ELF-1 (cell line): Measurements from ENCODE around the gene PLCL2.
A peak's percentile ranks its signal among the peaks of the same experiment; 100 is the strongest.

Source experiments
- DNase-seq: peaks from one replicate; pipeline ENCODE4 v3.0.0-alpha.2; 2016; ENCODE audit warnings: low read depth, low spot score

The PLCL2 gene

DNA sequence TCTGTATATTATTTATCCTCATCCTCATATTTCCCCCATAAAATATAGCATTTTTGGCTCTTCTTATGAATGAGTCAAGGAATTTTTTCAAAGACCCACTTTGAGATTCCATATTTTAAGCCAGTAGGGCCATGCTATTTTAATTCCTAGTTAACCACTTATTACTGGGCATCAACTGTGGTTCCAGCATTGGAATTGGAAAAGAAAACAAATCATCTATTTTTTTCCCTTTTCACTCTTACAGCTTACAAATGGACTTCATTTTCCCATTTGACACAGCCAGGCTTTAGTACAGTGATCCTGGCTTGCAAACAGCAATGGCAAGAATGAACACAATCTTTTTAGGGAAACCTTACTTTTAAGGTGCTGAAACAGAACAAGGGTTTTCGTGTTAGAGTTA lies 19.4 kb upstream of the PLCL2 start:
- DNase-seq, result no peak

DNA sequence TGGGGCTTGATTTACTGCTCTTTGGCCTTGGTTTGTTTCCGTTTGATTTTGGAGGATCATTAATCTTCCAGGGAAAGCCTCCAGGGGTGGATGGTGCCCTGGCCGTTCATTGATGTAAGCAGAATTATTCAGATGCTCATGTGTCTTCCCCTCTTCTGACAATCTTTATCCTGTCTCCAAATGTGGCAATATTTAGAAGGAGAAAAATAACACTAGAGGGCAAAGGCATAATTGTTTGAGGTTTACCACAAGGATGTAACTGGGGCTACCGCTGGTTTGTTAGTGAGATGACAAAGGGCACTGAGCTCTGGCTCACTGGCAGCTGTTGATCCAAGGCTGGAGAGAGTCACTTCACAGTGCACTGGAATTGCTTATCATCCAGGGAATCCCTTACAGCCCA lies 18.2 kb upstream of the PLCL2 start:
- DNase-seq, result no peak

DNA sequence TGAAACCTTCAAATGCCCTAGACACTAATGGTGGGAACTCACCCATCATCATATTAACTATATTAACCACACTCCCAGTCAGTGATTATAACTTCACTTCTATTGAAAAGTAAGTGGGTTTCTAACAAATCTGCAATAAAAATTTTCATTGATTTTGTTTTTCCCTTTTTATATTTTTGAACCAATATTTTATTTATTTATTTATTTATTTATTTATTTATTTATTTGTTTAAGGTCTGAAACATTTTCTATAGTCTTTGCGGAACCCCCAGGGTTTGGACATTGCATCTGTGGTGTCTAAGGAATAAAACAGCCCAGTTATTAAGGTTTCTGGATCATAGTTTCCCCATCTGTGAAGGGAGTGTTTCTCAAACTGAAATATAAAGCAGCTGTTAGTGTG lies 16.2 kb upstream of the PLCL2 start:
- no peak for DNase-seq

DNA sequence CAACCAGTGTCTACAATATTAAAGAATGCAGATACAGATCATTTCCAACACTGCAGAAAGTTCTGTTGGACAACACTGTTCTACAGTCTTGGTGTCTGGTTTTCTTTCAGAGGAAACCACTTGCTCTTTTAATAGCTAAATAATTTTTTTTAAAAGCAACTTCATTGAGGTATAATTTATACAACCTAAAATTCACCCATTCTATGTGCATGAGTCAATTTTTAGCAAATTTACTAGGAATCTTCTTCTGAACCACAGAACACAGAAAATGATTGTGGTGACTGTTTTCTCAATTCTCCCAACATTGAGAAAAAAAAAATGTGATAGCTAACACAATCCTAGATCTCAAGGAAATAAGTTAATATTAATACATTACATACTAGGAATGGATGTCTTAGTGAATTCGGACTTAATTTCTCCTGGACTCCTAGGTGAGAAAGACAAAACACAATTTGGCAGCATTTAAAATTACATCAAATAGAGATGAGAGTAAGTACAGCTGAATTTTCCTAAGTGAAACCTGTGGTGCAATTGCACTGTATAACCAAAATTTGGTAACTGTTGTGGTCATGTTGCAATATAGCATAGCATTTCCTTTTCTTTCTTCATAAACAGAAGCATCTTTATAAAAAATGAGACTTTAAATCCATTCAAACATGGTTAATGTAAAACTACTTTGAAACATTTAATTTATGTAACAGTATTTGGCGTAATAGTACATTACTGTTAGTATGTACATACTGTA lies 15.3 kb upstream of the PLCL2 start:
- DNase-seq, result no peak

DNA sequence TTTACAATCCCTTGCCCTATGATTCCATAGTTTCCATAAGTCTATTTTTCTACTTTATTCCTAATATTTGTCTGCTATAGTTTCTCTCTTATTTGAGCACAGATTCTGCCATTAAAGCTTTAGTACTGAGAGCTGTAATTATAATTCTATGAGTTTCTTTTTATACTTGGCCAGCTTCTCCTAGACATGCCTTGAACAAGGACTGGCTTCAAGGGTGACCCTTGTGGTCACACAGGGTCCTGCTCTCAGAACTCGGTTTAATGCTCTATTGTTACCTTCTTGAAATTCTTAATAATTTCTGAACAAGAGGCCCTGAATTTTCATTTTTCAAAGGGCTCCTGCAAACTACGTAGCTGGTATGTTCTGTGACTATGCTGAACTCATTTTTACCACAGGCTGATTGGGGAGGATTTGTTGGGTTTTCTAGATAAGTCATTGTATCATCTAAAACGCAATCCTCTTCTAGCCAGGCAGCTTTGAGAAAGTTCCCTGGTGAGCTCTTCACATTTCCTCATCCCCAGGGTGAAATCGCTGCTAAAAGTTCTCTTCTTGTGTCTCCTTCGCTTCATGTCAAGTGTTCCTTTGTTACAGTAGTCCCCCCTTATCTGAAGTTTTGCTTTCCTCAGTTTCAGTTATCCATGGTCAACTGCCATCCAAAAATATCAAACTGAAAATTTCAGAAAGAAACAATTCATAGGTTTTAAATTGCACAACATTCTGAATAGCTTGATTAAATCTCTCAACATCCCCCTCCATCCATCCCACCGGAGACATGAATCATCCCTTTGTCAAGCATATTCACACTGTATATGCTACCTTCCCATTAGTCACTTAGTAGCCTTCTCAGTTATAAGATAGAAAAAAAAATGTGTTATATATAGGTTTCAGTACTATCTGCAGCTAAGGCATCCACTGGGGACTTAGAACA lies 12.6 kb upstream of the PLCL2 start:
- no peak for DNase-seq

DNA sequence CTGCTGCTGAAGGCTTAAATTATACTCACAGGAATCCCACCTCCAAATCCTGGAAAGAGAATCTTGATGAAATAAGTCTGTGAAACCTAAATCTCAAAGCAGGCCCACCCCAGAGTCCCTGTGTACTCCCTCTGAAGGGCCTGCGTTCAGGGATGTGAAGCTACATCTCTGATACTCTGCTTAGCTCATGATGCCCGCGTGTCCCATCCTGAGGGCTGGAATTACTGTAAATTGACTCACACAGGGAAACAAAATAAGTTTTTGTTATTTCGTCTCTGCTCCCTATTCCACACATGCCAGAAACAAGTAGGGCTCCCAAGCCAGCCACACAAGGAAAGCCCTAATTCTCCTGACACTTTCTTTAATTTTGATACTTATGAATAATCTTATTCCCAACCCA lies 10.9 kb upstream of the PLCL2 start:
- no peak for DNase-seq

GRCh38 chr3:16875876-16876550 lies 8.7 kb upstream of the PLCL2 start:
- DNase-seq, result no peak

DNA sequence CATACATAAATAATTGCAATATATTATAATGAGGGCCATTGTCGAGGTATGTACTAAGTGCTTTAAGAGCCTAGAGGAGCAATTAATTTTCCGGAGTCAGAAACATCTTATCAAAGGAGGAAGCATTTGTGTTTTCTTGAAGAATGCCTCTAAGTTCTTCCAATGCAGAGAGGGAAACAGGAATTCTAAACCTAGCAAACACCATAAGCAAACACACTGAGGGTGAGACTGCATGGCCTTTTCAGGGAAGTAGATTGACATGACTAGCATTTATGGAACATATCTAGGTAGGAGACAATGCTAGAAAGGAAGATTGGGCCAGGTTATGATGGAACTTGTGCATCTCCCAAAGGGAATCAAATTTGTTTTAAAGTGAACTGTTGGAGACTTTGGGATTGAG lies 7.2 kb upstream of the PLCL2 start:
- no peak for DNase-seq

DNA sequence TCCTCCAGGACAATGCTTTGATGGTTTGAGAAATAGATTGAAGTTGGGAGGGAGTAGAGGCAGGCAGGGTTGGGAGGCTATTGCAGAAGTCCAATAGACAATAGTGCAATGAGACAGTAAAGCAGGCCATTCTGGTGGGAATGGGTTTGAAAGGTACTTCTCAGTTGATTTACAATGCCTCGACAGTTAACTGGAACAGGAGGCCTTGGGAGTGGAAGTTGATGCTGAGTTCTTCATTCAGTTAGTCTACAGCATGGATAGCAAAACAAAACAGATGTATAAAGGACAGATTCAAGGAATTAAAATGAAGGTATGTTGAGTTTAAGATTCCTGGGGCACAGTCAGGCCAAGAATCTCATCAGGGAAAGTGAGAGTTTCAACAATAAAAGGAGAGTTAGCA lies 6.8 kb upstream of the PLCL2 start:
- no peak for DNase-seq

- no peak for DNase-seq
Measured at GRCh38 chr3:16881896-16882630, 2.7 kb upstream of the PLCL2 start.

DNA sequence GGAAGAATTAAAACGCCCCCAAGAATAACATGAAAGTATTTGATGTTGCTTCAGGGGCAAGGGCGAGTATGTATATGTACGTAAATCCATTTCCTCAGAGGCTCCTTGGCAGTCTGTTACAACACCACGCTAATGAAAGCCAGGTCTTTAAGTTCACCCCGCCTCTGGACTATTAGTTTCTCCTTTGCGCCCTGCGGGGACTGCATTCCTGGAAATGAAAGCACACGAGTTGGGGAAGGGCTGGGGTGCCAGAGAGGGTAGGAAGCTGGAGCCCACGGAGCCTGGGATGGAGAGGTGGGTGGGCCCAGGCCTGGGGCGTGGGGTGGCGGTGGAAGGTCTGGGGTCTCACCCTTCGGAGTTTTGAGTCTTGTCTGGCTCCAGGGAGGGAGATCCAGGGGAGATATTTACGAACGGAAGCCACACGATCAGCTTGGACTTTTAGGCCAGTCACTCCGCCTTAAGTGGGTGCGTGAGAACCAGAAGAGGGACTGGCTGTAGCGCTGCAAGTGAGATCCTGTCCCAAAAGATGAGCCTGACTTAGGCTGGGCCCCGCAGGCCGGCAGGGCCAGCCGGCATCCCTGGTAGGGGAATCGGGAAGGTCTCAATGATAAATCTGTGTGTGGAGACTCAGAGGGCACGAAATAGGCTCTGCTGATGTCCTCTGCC lies 1.6 kb upstream of the PLCL2 start:
- peak; percentile 74 for DNase-seq

- no peak for DNase-seq
Measured at GRCh38 chr3:16883723-16884083, 1.1 kb upstream of the PLCL2 start.

GRCh38 chr3:16884084-16884747 lies 539 bp upstream of the PLCL2 start:
- DNase-seq, result peak; percentile 86

GRCh38 chr3:16885593-16886302 lies 993 bp downstream of the PLCL2 start:
- no peak for DNase-seq

DNA sequence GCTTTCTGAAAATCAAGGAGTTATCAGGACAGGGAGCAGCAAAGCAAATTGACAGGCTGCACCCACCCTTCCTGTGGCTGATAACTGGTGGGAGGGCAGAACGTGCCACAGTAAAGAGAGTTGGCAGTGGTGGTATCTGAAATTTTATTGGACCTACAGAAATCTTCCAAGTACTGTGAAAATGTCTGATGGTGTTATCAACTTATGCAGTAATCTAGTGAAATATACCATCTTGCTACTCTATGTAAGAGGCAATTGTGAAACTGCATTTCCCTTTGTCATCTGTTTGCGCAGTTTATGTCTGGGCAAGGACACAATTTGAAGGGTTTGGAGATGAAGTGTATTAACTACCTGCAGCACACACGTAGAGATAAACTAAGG lies 1.5 kb downstream of the PLCL2 start:
- DNase-seq, result no peak

DNA sequence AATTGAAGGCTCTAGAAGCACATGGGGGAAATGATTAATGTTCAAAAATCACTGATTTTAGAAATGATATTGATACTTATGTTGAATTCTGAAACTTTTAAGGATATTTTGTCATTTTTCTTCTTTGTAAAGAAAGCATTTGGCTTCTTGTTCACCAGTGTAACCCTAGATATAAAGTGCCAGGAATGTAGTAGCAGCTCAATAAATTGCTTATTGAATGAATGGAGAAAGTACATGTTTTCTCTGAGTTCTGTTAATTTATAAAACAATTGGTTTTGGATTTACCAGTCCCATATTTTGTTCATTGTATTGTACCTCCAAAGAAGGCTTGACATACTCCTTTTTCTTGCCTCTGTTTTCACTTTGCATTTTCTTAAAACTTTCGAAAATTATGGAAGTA lies 2.4 kb downstream of the PLCL2 start:
- no peak for DNase-seq

DNA sequence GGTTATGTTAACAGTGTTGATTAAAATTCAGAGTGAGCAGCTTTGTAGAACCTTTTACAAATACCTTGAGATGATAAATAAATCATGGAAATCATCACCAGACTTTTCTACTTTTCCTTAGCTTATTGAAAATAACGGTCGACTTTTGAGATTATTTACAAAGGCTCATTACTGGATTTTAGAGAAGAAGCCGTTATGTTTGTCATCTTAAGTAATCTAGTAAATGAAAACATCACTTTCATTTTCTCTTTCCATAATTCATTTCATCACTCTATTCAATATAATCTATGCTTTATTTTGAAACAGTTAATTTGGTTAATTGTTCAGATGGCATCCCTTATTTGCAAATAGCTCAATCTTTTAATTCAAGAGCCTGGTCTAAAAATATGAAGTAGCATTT lies 3.6 kb downstream of the PLCL2 start:
- no peak for DNase-seq

DNA sequence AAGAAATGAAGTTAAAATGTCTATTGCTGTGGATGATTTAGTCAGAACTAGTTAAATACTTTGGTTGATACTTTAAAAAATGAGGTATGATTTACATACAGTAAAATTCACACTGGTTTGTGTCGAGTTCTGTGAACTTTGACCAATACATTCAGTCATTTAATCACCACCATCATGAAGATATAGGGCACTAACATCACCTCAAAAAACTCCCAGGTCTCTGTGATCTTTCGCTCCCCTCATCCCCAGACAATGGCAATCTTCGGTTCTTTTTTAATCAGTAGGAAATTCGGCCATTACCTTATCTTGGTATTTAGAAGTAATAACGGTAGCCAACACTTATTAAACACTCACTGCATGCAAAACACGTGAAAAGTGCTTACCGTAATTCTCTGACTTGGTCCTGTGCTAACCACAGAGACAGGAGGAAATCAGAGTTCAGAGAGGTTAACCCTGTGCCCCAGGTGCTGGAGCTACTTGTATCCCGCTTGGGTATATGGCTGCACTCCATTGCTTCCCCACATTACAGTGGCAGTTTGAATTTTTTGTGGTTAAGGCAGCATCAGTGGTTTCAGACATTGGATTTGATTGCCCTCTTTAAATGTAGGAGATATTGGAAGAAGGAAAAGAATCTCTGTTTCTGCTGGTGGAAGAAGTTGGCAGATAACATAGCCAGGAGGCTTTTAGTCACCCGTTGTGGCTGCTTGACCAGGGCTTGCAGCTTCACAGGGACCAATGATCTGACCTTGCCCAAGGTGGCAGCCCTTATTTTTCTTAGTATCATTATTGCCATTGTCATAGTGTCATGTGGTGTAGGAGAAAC lies 4.2 kb downstream of the PLCL2 start:
- DNase-seq, result no peak
